OCI-LY7 (cell line): ENCODE measurements around the gene INTS13. TPM values are rescaled to one million over a fixed set of nuclear protein-coding genes. Genes with fewer than 3 reads are reported as not detected.

Experiments used
- total RNA-seq, 2 experiments: library from RNA; depleted of rRNA in 1 of 2; stranded (reverse); fragments of >200 nt in 1 of 2; shearing (Covaris generic) in 1 of 2; gene quantifications; 2 replicates each; pipeline ENCODE4 v1.2.3, GENCODE V29; 2014 to 2022

Gene INTS13
- total RNA-seq, 2 experiments from 2014 or later: 34.2 to 39.1 TPM

Other genes with a start within 250 kb of the INTS13 start
- gene ITPR2, start 104.8 kb downstream of the INTS13 start, total RNA-seq (2014; rRNA removed; shearing (Covaris generic)): 25.6 and 33.7 TPM in 2 replicates
- gene ITPR2, start 104.8 kb downstream of the INTS13 start, total RNA-seq (2022): 44.7 and 56.6 TPM in 2 replicates
- gene FGFR1OP2, start 489 bp upstream of the INTS13 start, total RNA-seq (2014; rRNA removed; shearing (Covaris generic)): 35.0 and 45.0 TPM in 2 replicates
- gene FGFR1OP2, start 489 bp upstream of the INTS13 start, total RNA-seq (2022): 40.5 and 42.4 TPM in 2 replicates
- 38.2 and 48.3 TPM in 2 replicates for gene TM7SF3, start 76.4 kb upstream of the INTS13 start, total RNA-seq (2014; rRNA removed; shearing (Covaris generic))
- 47.1 and 50.2 TPM in 2 replicates for gene TM7SF3, start 76.4 kb upstream of the INTS13 start, total RNA-seq (2022)
- gene MED21, start 84.6 kb upstream of the INTS13 start, total RNA-seq (2014; rRNA removed; shearing (Covaris generic)): 34.1 and 39.5 TPM in 2 replicates
- 40.3 and 42.9 TPM in 2 replicates for gene MED21, start 84.6 kb upstream of the INTS13 start, total RNA-seq (2022)
- not detected in 2 replicates for gene C12orf71, start 144.6 kb upstream of the INTS13 start, total RNA-seq (2014; rRNA removed; shearing (Covaris generic))
- not detected in 2 replicates for gene C12orf71, start 144.6 kb upstream of the INTS13 start, total RNA-seq (2022)